Esophagus squamous epithelium (tissue), 5 donors: Measurements from ENCODE around the gene SOX1. TPM values are rescaled to one million over a fixed set of nuclear protein-coding genes. Genes with fewer than 3 reads are reported as not detected.

ENCODE experiments used
- DNase-seq: peaks from one replicate; lab custom pipeline; 2025; lab: John Stamatoyannopoulos, UW
- H3K27ac ChIP-seq, 4 donors: fragments of 200-600 bp; sonication (generic); one replicate each; pipeline ENCODE4 v1.5.1; 2016 to 2019; ENCODE audit warnings: mild to moderate bottlenecking in 1 of 4
- H3K27me3 ChIP-seq, 4 donors: fragments of 200-600 bp; sonication (generic); 1 replicate in 3 of 4; 2 replicates in 1 of 4; pipeline versions ENCODE4 v1.5.1 to v1.6.0; 2017 to 2021; ENCODE audit warnings: antibody characterized with exemption in 1 of 4
- H3K36me3 ChIP-seq, 3 donors: fragments of 200-600 bp; sonication (generic); one replicate each; pipeline ENCODE4 v1.5.1; 2016 to 2019
- H3K4me1 ChIP-seq, 3 donors: fragments of 200-600 bp; sonication (generic); one replicate each; pipeline ENCODE4 v1.5.1; 2017 to 2019
- H3K4me3 ChIP-seq, 4 donors: fragments of 200-600 bp; sonication (generic); 1 replicate in 3 of 4; 2 replicates in 1 of 4; pipeline ENCODE4 v1.5.1; 2016 to 2019; ENCODE audit warnings: mild to moderate bottlenecking in 2 of 4, moderate library complexity in 1 of 4
- H3K9me3 ChIP-seq, 3 donors: fragments of 200-600 bp; sonication (generic); one replicate each; pipeline ENCODE4 v1.5.1; 2016 to 2019
- CTCF ChIP-seq, 6 experiments: fragments of 450-650 bp in 4 of 6; fragments of 200-600 bp in 2 of 6; sonication (generic) in 2 of 6; IDR thresholded peaks; one replicate each; pipeline ENCODE4 v1.5.1; 2016 to 2019; ENCODE audit warnings: antibody characterized with exemption in 6 of 6, mild to moderate bottlenecking in 4 of 6, moderate library complexity in 4 of 6
- POLR2A ChIP-seq, 4 donors: fragments of 450-650 bp; IDR thresholded peaks; one replicate each; pipeline ENCODE4 v1.6.1; 2017; ENCODE audit warnings: antibody characterized with exemption in 4 of 4, mild to moderate bottlenecking in 4 of 4, moderate library complexity in 3 of 4
- WGBS, 2 donors: methylation state at CpG; one replicate each; pipeline ENCODE4 v1.1.5; 2018; 5-methylcytosine and 5-hydroxymethylcytosine counted together
- intact Hi-C: fragments of 100-400 bp; cut with DNase I; formaldehyde crosslinking; loops from one replicate; pipeline ENCODE4 v1.15.0; 2022
- total RNA-seq, 4 donors: library from RNA; depleted of rRNA; stranded (reverse); fragments of >200 nt; gene quantifications; one replicate each; pipeline ENCODE4 v1.1.0, GENCODE V29; 2016
- donor health status: DM: yes; HTN: yes; CAD: no.

Gene SOX1
- total RNA-seq, 4 donors from 2014 or later = 0.19 TPM; not detected in 3

DNA sequence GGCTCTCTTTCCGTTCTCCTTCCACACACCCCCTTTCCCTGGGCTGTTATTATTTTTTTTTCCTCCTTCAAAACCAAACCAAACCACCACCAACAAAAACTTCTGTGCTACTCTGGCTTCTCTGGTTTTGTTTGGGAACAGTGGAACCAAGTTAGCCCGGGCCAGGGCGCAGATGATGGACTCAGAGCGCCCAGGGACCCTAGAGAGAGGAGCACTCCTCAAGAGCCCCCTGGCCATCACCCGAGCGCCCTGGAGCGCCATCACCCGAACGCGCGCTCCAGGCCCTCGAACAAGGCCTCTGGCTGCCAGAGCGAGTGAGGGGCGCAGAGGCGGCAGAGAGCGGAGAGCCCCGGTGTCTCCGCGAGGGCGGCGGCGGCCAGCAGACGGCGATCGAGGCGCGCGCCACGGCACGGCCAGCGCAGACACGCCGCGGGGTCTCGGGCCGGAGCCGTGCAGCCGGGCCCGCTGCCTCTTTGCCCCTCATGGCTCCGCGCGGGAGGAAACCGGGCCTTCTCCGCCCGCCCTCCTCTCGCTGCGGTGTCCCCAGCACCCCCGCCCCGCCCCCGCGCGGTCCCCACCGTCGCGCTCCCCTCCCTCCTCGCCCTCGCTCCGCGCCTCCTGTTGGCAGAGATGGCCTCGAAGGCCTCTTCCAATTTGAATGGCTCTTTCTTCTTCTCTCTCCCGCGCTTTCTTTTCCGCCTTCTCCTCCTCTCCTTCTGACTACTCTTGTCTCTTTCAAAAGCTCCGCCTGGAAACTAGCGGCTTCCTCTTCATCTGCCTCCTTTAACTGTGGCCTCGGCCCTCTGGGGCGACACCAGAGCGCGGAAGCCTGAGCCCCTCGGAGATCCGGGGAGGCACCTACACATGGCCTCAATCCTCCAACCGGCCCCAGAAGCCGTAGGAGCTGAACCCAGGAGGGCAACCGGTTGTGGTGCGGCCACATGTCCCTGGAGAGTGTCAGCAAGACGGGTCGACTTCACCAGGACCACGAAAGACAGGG is 4.1 kb upstream of the SOX1 start:
- TF ChIP-seq CTCF (IDR thresholded peaks at IDR 0.05) = peak in 1 of 6 experiments; percentile 21
- TF ChIP-seq POLR2A (IDR thresholded peaks at IDR 0.05) = no peak
- no peak for DNase-seq
- intact Hi-C loops = no loop called here
- Histone ChIP-seq H3K27ac (no peak overlapping the region), H3K4me3 (peak overlapping the region in 2 of 4 donors; percentile 4 to 9), H3K9me3 (no peaks in the 10 kb centered on the region), H3K27me3 (peaks cover 17 to 100% (median 41%) of the 10 kb centered on the region in 4 donors), H3K4me1 (peaks cover 0 to 30% (median 12%) of the 10 kb centered on the region in 3 donors), H3K36me3 (no peaks in the 10 kb centered on the region)
- WGBS, 2 donors = 14 to 23% methylated on average over 26 to 29 of the region's 78 CpGs

- Histone ChIP-seq H3K9me3 (no peaks in the 10 kb centered on the region), H3K27ac (no peak overlapping the region), H3K36me3 (no peaks in the 10 kb centered on the region), H3K4me3 (no peak overlapping the region), H3K27me3 (peaks cover 17 to 100% (median 36%) of the 10 kb centered on the region in 4 donors), H3K4me1 (peaks cover 0 to 36% (median 16%) of the 10 kb centered on the region in 3 donors)
- TF ChIP-seq POLR2A (IDR thresholded peaks at IDR 0.05) (no peak), CTCF (IDR thresholded peaks at IDR 0.05) (no peak)
- WGBS, 2 donors = 20 to 26% methylated on average over 2 of the region's 2 CpGs
- DNase-seq = no peak
- intact Hi-C loops = no loop called here
Measured at GRCh38 chr13:112063807-112064206, 3.1 kb upstream of the SOX1 start.

DNA sequence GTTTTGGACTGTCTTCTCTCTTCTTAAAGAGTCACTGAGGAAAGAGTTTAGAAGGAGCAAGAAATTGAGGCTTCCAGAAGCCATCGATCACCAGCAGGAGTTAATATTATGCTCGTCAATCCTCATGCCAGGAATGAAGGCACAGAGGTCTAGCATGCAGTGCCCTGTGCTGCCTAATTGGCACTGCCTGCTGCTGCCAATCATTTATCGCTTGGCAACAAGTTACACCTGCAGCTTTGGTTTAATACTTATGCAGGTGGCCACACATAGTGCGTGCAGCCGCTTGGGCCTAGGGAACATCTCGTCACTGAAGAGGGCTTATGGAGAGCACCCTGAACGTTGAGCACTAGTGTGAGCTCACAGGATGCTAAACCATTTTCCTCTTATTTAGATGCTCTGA is 2.7 kb upstream of the SOX1 start:
- Histone ChIP-seq H3K27ac (no peak overlapping the region), H3K9me3 (no peaks in the 10 kb centered on the region), H3K4me1 (peaks cover 0 to 39% (median 17%) of the 10 kb centered on the region in 3 donors), H3K36me3 (no peaks in the 10 kb centered on the region), H3K4me3 (no peak overlapping the region), H3K27me3 (peaks cover 22 to 100% (median 36%) of the 10 kb centered on the region in 4 donors)
- intact Hi-C loops = no loop called here
- 14 to 24% methylated on average over 7 of the region's 7 CpGs for WGBS, 2 donors
- no peak for TF ChIP-seq POLR2A (IDR thresholded peaks at IDR 0.05)
- no peak for TF ChIP-seq CTCF (IDR thresholded peaks at IDR 0.05)
- no peak for DNase-seq

DNA sequence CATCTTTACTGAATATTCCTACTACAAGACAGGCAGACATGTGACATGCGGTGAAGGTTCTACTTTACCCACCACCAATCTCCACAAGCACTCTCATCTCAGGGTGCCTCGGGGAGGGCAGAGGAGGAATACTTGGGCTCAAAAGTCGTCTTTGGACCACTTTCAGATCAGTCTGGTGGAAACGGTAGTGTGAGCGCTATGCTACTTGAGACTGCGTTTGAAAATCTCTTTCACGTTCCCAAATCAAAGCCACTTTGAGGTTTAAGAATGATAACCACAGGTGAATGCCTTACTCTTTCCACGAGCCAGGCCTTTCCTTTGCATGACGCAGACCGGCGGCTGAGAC is 1.5 kb upstream of the SOX1 start:
- H3K36me3 ChIP-seq = no peaks in the 10 kb centered on the region
- H3K9me3 ChIP-seq = no peaks in the 10 kb centered on the region
- DNase-seq = no peak
- no peak overlapping the region for H3K4me3 ChIP-seq
- 6 to 8% methylated on average over 9 to 11 of the region's 11 CpGs for WGBS, 2 donors
- intact Hi-C loops = no loop called here
- TF ChIP-seq POLR2A (IDR thresholded peaks at IDR 0.05) (no peak), CTCF (IDR thresholded peaks at IDR 0.05) (no peak)
- peaks cover 0 to 39% (median 17%) of the 10 kb centered on the region in 3 donors for H3K4me1 ChIP-seq
- no peak overlapping the region for H3K27ac ChIP-seq
- peaks cover 20 to 100% (median 45%) of the 10 kb centered on the region in 4 donors for H3K27me3 ChIP-seq
